ENCODE measurements around the gene IL22RA2.
"Not testable (repeated sequence)": the region's sequence is repeated elsewhere in the genome, so short reads cannot be mapped to it uniquely, and the experiment has no call there.

DNA sequence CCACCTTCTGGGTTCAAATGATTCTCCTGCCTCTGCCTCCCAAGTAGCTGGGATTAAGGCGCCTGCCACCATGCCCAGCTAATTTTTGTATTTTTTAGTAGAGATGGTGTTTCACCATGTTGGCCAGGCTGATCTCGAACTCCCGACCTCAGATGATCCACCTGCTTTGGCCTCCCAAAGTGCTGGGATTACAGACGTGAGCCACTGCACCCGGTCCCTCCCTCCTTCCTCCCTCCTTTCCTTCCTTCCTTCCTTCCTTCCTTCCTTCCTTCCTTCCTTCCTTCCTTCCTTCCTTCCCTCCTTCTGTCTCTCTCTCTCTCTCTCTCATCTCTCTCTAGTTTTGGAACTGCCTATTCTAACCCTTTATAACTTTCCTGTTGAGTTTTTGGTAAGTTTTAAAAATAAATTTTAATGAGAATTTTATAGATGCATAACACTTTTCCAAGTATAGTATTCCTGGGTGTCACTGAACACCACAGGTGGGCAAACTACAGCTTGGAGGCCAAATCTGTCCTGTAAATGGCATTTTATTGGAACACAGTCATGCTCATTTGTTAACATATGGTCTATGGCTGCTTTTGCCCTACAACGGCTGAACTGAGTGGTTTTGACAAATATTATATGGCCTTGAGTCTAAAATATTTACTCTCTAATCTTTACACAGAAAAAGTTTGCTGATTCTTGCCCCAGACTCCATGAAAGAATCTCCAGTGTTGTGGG is 66.2 kb downstream of the IL22RA2 start:
- TF ChIP-seq, protein P1, sequence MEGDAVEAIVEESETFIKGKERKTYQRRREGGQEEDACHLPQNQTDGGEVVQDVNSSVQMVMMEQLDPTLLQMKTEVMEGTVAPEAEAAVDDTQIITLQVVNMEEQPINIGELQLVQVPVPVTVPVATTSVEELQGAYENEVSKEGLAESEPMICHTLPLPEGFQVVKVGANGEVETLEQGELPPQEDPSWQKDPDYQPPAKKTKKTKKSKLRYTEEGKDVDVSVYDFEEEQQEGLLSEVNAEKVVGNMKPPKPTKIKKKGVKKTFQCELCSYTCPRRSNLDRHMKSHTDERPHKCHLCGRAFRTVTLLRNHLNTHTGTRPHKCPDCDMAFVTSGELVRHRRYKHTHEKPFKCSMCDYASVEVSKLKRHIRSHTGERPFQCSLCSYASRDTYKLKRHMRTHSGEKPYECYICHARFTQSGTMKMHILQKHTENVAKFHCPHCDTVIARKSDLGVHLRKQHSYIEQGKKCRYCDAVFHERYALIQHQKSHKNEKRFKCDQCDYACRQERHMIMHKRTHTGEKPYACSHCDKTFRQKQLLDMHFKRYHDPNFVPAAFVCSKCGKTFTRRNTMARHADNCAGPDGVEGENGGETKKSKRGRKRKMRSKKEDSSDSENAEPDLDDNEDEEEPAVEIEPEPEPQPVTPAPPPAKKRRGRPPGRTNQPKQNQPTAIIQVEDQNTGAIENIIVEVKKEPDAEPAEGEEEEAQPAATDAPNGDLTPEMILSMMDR (CRISPR knock-in tag; IDR thresholded peaks at IDR 0.05): not testable (repeated sequence)
- TF ChIP-seq, protein P2, sequence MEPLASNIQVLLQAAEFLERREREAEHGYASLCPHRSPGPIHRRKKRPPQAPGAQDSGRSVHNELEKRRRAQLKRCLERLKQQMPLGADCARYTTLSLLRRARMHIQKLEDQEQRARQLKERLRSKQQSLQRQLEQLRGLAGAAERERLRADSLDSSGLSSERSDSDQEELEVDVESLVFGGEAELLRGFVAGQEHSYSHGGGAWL (CRISPR knock-in tag; IDR thresholded peaks at IDR 0.05): not testable (repeated sequence)
- TF ChIP-seq, protein P3, sequence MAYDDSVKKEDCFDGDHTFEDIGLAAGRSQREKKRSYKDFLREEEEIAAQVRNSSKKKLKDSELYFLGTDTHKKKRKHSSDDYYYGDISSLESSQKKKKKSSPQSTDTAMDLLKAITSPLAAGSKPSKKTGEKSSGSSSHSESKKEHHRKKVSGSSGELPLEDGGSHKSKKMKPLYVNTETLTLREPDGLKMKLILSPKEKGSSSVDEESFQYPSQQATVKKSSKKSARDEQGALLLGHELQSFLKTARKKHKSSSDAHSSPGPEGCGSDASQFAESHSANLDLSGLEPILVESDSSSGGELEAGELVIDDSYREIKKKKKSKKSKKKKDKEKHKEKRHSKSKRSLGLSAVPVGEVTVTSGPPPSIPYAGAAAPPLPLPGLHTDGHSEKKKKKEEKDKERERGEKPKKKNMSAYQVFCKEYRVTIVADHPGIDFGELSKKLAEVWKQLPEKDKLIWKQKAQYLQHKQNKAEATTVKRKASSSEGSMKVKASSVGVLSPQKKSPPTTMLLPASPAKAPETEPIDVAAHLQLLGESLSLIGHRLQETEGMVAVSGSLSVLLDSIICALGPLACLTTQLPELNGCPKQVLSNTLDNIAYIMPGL (CRISPR knock-in tag; IDR thresholded peaks at IDR 0.05; ENCODE audit: borderline replicate concordance in 1 of 2, low read depth in 1 of 2): not testable (repeated sequence)
- not testable (repeated sequence) for TF ChIP-seq JUND (CRISPR knock-in tag; IDR thresholded peaks at IDR 0.05); ZNF317 (CRISPR knock-in tag; IDR thresholded peaks at IDR 0.05); ZNF431 (CRISPR knock-in tag; IDR thresholded peaks at IDR 0.05; ENCODE audit: borderline replicate concordance, low read depth); SIN3A (IDR thresholded peaks at IDR 0.05; ENCODE audit: borderline replicate concordance, low read depth, low read length); MYC (CRISPR knock-in tag; IDR thresholded peaks at IDR 0.05; ENCODE audit: borderline replicate concordance); PHB2 (IDR thresholded peaks at IDR 0.05; ENCODE audit: partially characterized antibody); ZNF24 (IDR thresholded peaks at IDR 0.05)
- TF ChIP-seq, protein P4, sequence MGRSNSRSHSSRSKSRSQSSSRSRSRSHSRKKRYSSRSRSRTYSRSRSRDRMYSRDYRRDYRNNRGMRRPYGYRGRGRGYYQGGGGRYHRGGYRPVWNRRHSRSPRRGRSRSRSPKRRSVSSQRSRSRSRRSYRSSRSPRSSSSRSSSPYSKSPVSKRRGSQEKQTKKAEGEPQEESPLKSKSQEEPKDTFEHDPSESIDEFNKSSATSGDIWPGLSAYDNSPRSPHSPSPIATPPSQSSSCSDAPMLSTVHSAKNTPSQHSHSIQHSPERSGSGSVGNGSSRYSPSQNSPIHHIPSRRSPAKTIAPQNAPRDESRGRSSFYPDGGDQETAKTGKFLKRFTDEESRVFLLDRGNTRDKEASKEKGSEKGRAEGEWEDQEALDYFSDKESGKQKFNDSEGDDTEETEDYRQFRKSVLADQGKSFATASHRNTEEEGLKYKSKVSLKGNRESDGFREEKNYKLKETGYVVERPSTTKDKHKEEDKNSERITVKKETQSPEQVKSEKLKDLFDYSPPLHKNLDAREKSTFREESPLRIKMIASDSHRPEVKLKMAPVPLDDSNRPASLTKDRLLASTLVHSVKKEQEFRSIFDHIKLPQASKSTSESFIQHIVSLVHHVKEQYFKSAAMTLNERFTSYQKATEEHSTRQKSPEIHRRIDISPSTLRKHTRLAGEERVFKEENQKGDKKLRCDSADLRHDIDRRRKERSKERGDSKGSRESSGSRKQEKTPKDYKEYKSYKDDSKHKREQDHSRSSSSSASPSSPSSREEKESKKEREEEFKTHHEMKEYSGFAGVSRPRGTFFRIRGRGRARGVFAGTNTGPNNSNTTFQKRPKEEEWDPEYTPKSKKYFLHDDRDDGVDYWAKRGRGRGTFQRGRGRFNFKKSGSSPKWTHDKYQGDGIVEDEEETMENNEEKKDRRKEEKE (IDR thresholded peaks at IDR 0.05): not testable (repeated sequence)
- TF ChIP-seq, protein P5, sequence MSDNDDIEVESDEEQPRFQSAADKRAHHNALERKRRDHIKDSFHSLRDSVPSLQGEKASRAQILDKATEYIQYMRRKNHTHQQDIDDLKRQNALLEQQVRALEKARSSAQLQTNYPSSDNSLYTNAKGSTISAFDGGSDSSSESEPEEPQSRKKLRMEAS (IDR thresholded peaks at IDR 0.05): not testable (repeated sequence)
- TF ChIP-seq, protein P6, sequence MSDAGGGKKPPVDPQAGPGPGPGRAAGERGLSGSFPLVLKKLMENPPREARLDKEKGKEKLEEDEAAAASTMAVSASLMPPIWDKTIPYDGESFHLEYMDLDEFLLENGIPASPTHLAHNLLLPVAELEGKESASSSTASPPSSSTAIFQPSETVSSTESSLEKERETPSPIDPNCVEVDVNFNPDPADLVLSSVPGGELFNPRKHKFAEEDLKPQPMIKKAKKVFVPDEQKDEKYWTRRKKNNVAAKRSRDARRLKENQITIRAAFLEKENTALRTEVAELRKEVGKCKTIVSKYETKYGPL (CRISPR knock-in tag; IDR thresholded peaks at IDR 0.05): not testable (repeated sequence)
- TF ChIP-seq, protein P7, sequence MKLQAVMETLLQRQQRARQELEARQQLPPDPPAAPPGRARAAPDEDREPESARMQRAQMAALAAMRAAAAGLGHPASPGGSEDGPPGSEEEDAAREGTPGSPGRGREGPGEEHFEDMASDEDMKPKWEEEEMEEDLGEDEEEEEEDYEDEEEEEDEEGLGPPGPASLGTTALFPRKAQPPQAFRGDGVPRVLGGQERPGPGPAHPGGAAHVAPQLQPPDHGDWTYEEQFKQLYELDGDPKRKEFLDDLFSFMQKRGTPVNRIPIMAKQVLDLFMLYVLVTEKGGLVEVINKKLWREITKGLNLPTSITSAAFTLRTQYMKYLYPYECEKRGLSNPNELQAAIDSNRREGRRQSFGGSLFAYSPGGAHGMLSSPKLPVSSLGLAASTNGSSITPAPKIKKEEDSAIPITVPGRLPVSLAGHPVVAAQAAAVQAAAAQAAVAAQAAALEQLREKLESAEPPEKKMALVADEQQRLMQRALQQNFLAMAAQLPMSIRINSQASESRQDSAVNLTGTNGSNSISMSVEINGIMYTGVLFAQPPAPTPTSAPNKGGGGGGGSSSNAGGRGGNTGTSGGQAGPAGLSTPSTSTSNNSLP (IDR thresholded peaks at IDR 0.05; ENCODE audit: low read depth, low read length): not testable (repeated sequence)

Data from HepG2 (cell line).